H9 (cell line): ENCODE results near the gene KCTD5. TPM values are rescaled to one million over a fixed set of nuclear protein-coding genes. Genes with fewer than 3 reads are reported as not detected.

ENCODE experiments used
- DNase-seq: peaks from one replicate; pipeline ENCODE4 v3.0.0-alpha.2; 2017
- H2AFZ ChIP-seq: one replicate; pipeline ENCODE4 v1.6.1; 2013; ENCODE audit warnings: mild to moderate bottlenecking, low read length, control low read depth, moderate library complexity
- H2AK5ac ChIP-seq: 2 replicates; pipeline ENCODE4 v1.6.1; 2013; ENCODE audit warnings: low read length, control low read depth, mixed read lengths; ENCODE audit not compliant: insufficient read length
- H2BK120ac ChIP-seq: one replicate; pipeline ENCODE4 v1.6.1; 2013; ENCODE audit warnings: low read depth, mild to moderate bottlenecking, low read length, control low read depth, inconsistent platforms; ENCODE audit not compliant: poor library complexity, severe bottlenecking
- H2BK12ac ChIP-seq: 2 replicates; pipeline ENCODE4 v1.6.1; 2013; ENCODE audit warnings: low read length, control low read depth, mixed read lengths, low read depth; ENCODE audit not compliant: insufficient read length
- H2BK15ac ChIP-seq: 2 replicates; pipeline ENCODE4 v1.6.1; 2013; ENCODE audit warnings: low read depth, low read length, control low read depth
- H2BK20ac ChIP-seq: one replicate; pipeline ENCODE4 v1.6.1; 2013; ENCODE audit warnings: low read depth, mild to moderate bottlenecking, low read length, control low read depth, inconsistent platforms; ENCODE audit not compliant: poor library complexity, severe bottlenecking
- H2BK5ac ChIP-seq: 2 replicates; pipeline ENCODE4 v1.6.1; 2013; ENCODE audit warnings: low read length, control low read depth, mixed read lengths; ENCODE audit not compliant: insufficient read length
- H3K14ac ChIP-seq: 2 replicates; pipeline ENCODE4 v1.6.1; 2013; ENCODE audit warnings: low read length, control low read depth; ENCODE audit not compliant: insufficient read depth
- H3K18ac ChIP-seq: 2 replicates; pipeline ENCODE4 v1.6.1; 2013; ENCODE audit warnings: low read depth, mild to moderate bottlenecking, mixed read lengths, low read length, control low read depth; ENCODE audit not compliant: insufficient read length
- H3K23ac ChIP-seq: 2 replicates; pipeline ENCODE4 v1.6.1; 2013; ENCODE audit warnings: low read length, control low read depth, mixed read lengths, low read depth; ENCODE audit not compliant: insufficient read length
- H3K23me2 ChIP-seq: 2 replicates; pipeline ENCODE4 v1.6.1; 2013; ENCODE audit warnings: low read depth, mild to moderate bottlenecking, mixed read lengths, low read length, control low read depth; ENCODE audit not compliant: insufficient read length, poor library complexity, severe bottlenecking
- H3K27ac ChIP-seq: 2 replicates; pipeline ENCODE4 v1.5.1; 2013; ENCODE audit warnings: low read length, control low read depth, mixed read lengths, low read depth; ENCODE audit not compliant: insufficient read length
- H3K27me3 ChIP-seq: 2 replicates; pipeline ENCODE4 v1.6.1; 2013; ENCODE audit warnings: low read length, control low read depth, inconsistent platforms; ENCODE audit not compliant: insufficient read depth
- H3K4ac ChIP-seq: 2 replicates; pipeline ENCODE4 v1.6.1; 2013; ENCODE audit warnings: low read depth, mild to moderate bottlenecking, control low read depth, inconsistent platforms, low read length, moderate library complexity
- H3K4me1 ChIP-seq: 2 replicates; pipeline ENCODE4 v1.6.1; 2013; ENCODE audit warnings: low read length, control low read depth, inconsistent platforms; ENCODE audit not compliant: insufficient read depth
- H3K4me2 ChIP-seq: 2 replicates; pipeline ENCODE4 v1.6.1; 2013; ENCODE audit warnings: low read length, control low read depth, mixed read lengths; ENCODE audit not compliant: insufficient read length, insufficient read depth
- H3K56ac ChIP-seq: 2 replicates; pipeline ENCODE4 v1.6.1; 2013; ENCODE audit warnings: low read depth, mild to moderate bottlenecking, mixed read lengths, low read length, control low read depth; ENCODE audit not compliant: insufficient read length
- H3K79me1 ChIP-seq: 2 replicates; pipeline ENCODE4 v1.6.1; 2013; ENCODE audit warnings: low read depth, mild to moderate bottlenecking, moderate library complexity, low read length, control low read depth, inconsistent platforms; ENCODE audit not compliant: insufficient read depth, poor library complexity, severe bottlenecking
- H3K79me2 ChIP-seq: 2 replicates; pipeline ENCODE4 v1.6.1; 2013; ENCODE audit warnings: low read length, control low read depth, inconsistent platforms; ENCODE audit not compliant: insufficient read depth
- H3K9ac ChIP-seq: 2 replicates; pipeline ENCODE4 v1.6.1; 2013; ENCODE audit warnings: low read length, control low read depth, mixed read lengths; ENCODE audit not compliant: insufficient read length; ENCODE audit errors: extremely low read depth
- H3K9me3 ChIP-seq: one replicate; pipeline ENCODE4 v1.6.1; 2013; ENCODE audit warnings: low read depth, low read length, inconsistent platforms; ENCODE audit not compliant: control insufficient read depth
- H3T11ph ChIP-seq: one replicate; pipeline ENCODE4 v1.6.1; 2013; ENCODE audit warnings: mild to moderate bottlenecking, low read length, control low read depth, inconsistent platforms
- H4K20me1 ChIP-seq: one replicate; pipeline ENCODE4 v1.6.1; 2013; ENCODE audit not compliant: control insufficient read depth, insufficient read length, insufficient read depth
- H4K5ac ChIP-seq: 2 replicates; pipeline ENCODE4 v1.6.1; 2013; ENCODE audit warnings: low read depth, mild to moderate bottlenecking, mixed read lengths, low read length, control low read depth; ENCODE audit not compliant: insufficient read length
- H4K8ac ChIP-seq: replicated peaks from 2 replicates; pipeline ENCODE4 v1.6.1; 2013; ENCODE audit warnings: low read length, control low read depth, mixed read lengths, low read depth; ENCODE audit not compliant: insufficient read length
- H4K91ac ChIP-seq: 2 replicates; pipeline ENCODE4 v1.6.1; 2013; ENCODE audit warnings: low read depth, mild to moderate bottlenecking, moderate library complexity, mixed read lengths, low read length, control low read depth; ENCODE audit not compliant: insufficient read length
- H3K27ac Mint-ChIP-seq, 3 experiments: 2 replicates in 2 of 3; 3 replicates in 1 of 3; pipeline ENCODE4 v1.8.0; 2020 to 2021; ENCODE audit warnings: mixed read lengths in 3 of 3, mild to moderate bottlenecking in 1 of 3, moderate library complexity in 1 of 3
- H3K27me3 Mint-ChIP-seq: 2 replicates; pipeline ENCODE4 v1.8.0; 2021; ENCODE audit warnings: low read depth, mild to moderate bottlenecking, moderate library complexity, mixed read lengths
- H3K36me3 Mint-ChIP-seq, 3 experiments: 2 replicates in 2 of 3; 3 replicates in 1 of 3; pipeline ENCODE4 v1.8.0; 2020 to 2021; ENCODE audit warnings: low read depth in 3 of 3, mixed read lengths in 3 of 3; ENCODE audit not compliant: insufficient read depth in 1 of 3
- H3K4me1 Mint-ChIP-seq, 2 experiments: 2 replicates each; pipeline ENCODE4 v1.8.0; 2020; ENCODE audit warnings: mixed read lengths in 2 of 2
- H3K4me3 Mint-ChIP-seq, 2 experiments: 2 replicates in 1 of 2; 3 replicates in 1 of 2; pipeline ENCODE4 v1.8.0; 2020 to 2021; ENCODE audit warnings: mild to moderate bottlenecking in 2 of 2, mixed read lengths in 2 of 2, moderate library complexity in 1 of 2
- H3K9me3 Mint-ChIP-seq, 2 experiments: 2 replicates in 1 of 2; 3 replicates in 1 of 2; pipeline ENCODE4 v1.8.0; 2020; ENCODE audit warnings: mild to moderate bottlenecking in 2 of 2, mixed read lengths in 2 of 2, moderate library complexity in 1 of 2
- CTCF ChIP-seq: fragments of 200-600 bp; sonication (generic); conservative IDR thresholded peaks from 3 replicates; pipeline ENCODE4 v1.8.0; 2021; ENCODE audit warnings: antibody characterized with exemption, mild to moderate bottlenecking
- WGBS: extraction: QIAGEN DNeasy Blood & Tissue Kit; methylation state at CpG from one replicate; pipeline ENCODE4 v1.1.7; 2013; ENCODE audit warnings: missing lambda C conversion rate, low lambda C conversion rate, mixed read lengths; ENCODE audit not compliant: insufficient read length; ENCODE audit errors: extremely low coverage; 5-methylcytosine and 5-hydroxymethylcytosine counted together
- total RNA-seq: library from RNA; stranded (reverse); gene quantifications from 2 replicates; pipeline ENCODE4 v1.2.1, GENCODE V29; 2021

The KCTD5 gene
- total RNA-seq, 1 experiment from 2014 or later: 39.9 TPM

- no peak overlapping the region for H4K5ac ChIP-seq
- no peaks in the 10 kb centered on the region for H3K79me2 ChIP-seq
- H3K23ac ChIP-seq: no peak overlapping the region
- no peak overlapping the region for H3K9ac ChIP-seq
- H2BK12ac ChIP-seq: no peak overlapping the region
- H3K18ac ChIP-seq: no peak overlapping the region
- no CpG with 5 or more reads among the region's 10 CpGs for WGBS
- H3K56ac ChIP-seq: no peak overlapping the region
- no peaks in the 10 kb centered on the region for H3K23me2 ChIP-seq
- H2BK15ac ChIP-seq: no peak overlapping the region
- no peak overlapping the region for H3K4me3 Mint-ChIP-seq
- no peaks in the 10 kb centered on the region for H3K4me1 Mint-ChIP-seq
- no peaks in the 10 kb centered on the region for H4K20me1 ChIP-seq
- no peak overlapping the region for H2BK5ac ChIP-seq
- no peak overlapping the region for H2BK120ac ChIP-seq
- no peaks in the 10 kb centered on the region for H3K79me1 ChIP-seq
- H3K4me1 ChIP-seq: no peaks in the 10 kb centered on the region
- H4K91ac ChIP-seq: no peak overlapping the region
- no peak overlapping the region for H3K27ac Mint-ChIP-seq
- no peaks in the 10 kb centered on the region for H3K9me3 Mint-ChIP-seq
- DNase-seq: no peak
- H2AK5ac ChIP-seq: no peak overlapping the region
- H3T11ph ChIP-seq: no peak overlapping the region
- H3K9me3 ChIP-seq: no peaks in the 10 kb centered on the region
- no peaks in the 10 kb centered on the region for H3K27me3 Mint-ChIP-seq
- no peak overlapping the region for H3K27ac ChIP-seq
- no peak overlapping the region for H3K4ac ChIP-seq
- no peak overlapping the region for H4K8ac ChIP-seq
- H3K4me2 ChIP-seq: no peak overlapping the region
- H3K27me3 ChIP-seq: no peaks in the 10 kb centered on the region
- no peak overlapping the region for H3K14ac ChIP-seq
- no peak overlapping the region for H2BK20ac ChIP-seq
- H2AFZ ChIP-seq: no peak overlapping the region
- no peak for TF ChIP-seq CTCF
- peaks cover 2 to 27% (median 16%) of the 10 kb centered on the region in 3 experiments; a peak in 5 of 7 replicates for H3K36me3 Mint-ChIP-seq
Observed at GRCh38 chr16:2705351-2705750, 23.0 kb downstream of the KCTD5 start.
